ENCODE data around the gene DHDDS. TPM values are rescaled to one million over a fixed set of nuclear protein-coding genes. Genes with fewer than 3 reads are reported as not detected.
A peak's percentile ranks its signal among the peaks of the same experiment; 100 is the strongest.
"Not testable (repeated sequence)": the region's sequence is repeated elsewhere in the genome, so short reads cannot be mapped to it uniquely, and the experiment has no call there.

Gene DHDDS, protein sequence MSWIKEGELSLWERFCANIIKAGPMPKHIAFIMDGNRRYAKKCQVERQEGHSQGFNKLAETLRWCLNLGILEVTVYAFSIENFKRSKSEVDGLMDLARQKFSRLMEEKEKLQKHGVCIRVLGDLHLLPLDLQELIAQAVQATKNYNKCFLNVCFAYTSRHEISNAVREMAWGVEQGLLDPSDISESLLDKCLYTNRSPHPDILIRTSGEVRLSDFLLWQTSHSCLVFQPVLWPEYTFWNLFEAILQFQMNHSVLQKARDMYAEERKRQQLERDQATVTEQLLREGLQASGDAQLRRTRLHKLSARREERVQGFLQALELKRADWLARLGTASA
- 30.7 TPM for total RNA-seq (2013)
- polyA plus RNA-seq (10 to 100 TPM; 21.3 to 27.4 (median 24.0) TPM), polyA minus RNA-seq (12.6 and 18.8 TPM in 2 replicates), total RNA-seq (5.5 to 31.7 (median 19.1) reads per million in 11 experiments)

DNA sequence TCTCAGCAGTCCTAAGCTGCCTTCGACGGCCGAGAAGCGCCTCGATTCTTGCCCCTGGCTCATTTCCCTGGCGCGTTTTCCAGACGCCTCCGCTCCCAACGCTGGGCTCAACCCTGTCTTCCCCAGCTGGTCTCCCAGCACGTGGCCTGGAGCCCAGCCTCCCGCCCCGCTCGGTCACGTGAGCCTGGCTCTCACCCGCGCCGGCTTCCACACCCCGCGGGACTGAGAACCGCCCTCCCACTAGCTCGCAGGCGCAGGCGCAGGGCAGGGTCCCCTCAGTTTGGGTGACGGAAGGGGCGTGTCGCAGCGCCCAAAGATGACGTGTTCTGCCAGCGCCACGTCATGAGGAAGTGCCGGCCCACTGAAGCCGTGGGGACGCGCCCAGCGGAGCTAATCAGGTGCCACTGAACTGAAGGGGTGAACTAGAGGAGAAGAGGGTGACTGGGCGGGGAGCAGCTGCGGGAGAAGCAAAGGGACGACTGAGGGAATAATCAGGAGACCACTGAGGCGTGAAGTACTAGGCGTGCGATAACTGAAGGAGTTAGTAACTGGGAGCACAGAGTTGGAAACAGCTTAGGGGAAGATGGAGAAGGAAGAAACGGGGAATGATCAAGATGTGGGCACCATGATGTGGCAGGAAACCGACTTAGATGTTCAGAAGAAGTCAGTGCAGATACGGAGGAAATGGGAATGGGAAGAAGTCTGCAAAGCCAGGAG, at the start of gene DHDDS:
DHDDS (plus strand) TSS at position 343 of the 717 bp plus-strand sequence. CDS start 625 bp downstream, outside the sequence.
- Mint-ChIP-seq H3K4me3 (peak within 1 kb of the TSS; percentile 94 to 100), H3K27ac (peak within 1 kb of the TSS; percentile 96 to 100 (median 97)), H3K36me3 (peaks cover 4 to 26% of the 10 kb centered on the region in 2 donors), H3K27me3 (ENCODE audit: low read depth in 3 of 3) (peaks cover 4 to 11% (median 9%) of the 10 kb centered on the region in 3 donors), H3K4me1 (peaks cover 23% of the 10 kb centered on the region), H3K9me3 (no peaks in the 10 kb centered on the region)
- Histone ChIP-seq H4K20me1 (ENCODE audit: insufficient read depth, low read length) (no peaks in the 10 kb centered on the region), H3K9ac (ENCODE audit: insufficient read depth, low read length, poor library complexity, severe bottlenecking) (peak within 1 kb of the TSS; percentile 72), H3K36me3 (replicated peaks in 1 of 2; ENCODE audit: control insufficient read depth in 1 of 2, insufficient read depth in 2 of 2, low read length in 2 of 2) (peaks cover 5 to 20% of the 10 kb centered on the region in 2 donors), H3K27me3 (ENCODE audit: control insufficient read depth in 2 of 2, insufficient read depth in 2 of 2, low read length in 2 of 2) (peaks cover 0 to 4% of the 10 kb centered on the region in 2 donors), H3K4me3 (replicated peaks in 1 of 3; ENCODE audit: low read depth in 2 of 3, low read length in 3 of 3) (peak within 1 kb of the TSS; percentile 56 to 91 (median 84)), H3K4me1 (ENCODE audit: control insufficient read depth in 1 of 2, insufficient read depth in 2 of 2, low read length in 2 of 2) (peaks cover 26 to 30% of the 10 kb centered on the region in 2 donors), H3K9me3 (replicated peaks in 1 of 2; ENCODE audit: control insufficient read depth in 1 of 2, insufficient read depth in 1 of 2, low read length in 2 of 2) (no peaks in the 10 kb centered on the region), H3K4me2 (replicated peaks; ENCODE audit: extremely low read depth, low read length, poor library complexity, severe bottlenecking) (peak within 1 kb of the TSS; percentile 69), H2AFZ (ENCODE audit: insufficient read depth, low read depth, low read length, poor library complexity, severe bottlenecking) (peak within 1 kb of the TSS; percentile 88), H3K79me2 (ENCODE audit: insufficient read depth, low read length) (peaks cover 20% of the 10 kb centered on the region), H3K27ac (ENCODE audit: low read depth in 1 of 2, low read length in 2 of 2) (peak within 1 kb of the TSS; percentile 58 to 89)
- under 1% methylated on average over 45 of the region's 45 CpGs for WGBS (ENCODE audit: insufficient coverage)
- TF ChIP-seq, protein P1, sequence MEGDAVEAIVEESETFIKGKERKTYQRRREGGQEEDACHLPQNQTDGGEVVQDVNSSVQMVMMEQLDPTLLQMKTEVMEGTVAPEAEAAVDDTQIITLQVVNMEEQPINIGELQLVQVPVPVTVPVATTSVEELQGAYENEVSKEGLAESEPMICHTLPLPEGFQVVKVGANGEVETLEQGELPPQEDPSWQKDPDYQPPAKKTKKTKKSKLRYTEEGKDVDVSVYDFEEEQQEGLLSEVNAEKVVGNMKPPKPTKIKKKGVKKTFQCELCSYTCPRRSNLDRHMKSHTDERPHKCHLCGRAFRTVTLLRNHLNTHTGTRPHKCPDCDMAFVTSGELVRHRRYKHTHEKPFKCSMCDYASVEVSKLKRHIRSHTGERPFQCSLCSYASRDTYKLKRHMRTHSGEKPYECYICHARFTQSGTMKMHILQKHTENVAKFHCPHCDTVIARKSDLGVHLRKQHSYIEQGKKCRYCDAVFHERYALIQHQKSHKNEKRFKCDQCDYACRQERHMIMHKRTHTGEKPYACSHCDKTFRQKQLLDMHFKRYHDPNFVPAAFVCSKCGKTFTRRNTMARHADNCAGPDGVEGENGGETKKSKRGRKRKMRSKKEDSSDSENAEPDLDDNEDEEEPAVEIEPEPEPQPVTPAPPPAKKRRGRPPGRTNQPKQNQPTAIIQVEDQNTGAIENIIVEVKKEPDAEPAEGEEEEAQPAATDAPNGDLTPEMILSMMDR (IDR thresholded peaks at IDR 0.05) = no peak
- peak; percentile 98 to 99 (median 99) for DNase-seq
- intact Hi-C loops (cut with micrococcal nuclease) = loop anchor here in 1 of 2 donors (2.0 kb wide), 1 partner anchor 41 kb away; the partner anchor contains the start of gene HMGN2

GRCh38 chr1:26384076-26384475, 48.0 kb upstream of the DHDDS start:
- Mint-ChIP-seq H3K27me3 (ENCODE audit: low read depth in 3 of 3) (peaks cover 17 to 28% (median 20%) of the 10 kb centered on the region in 3 donors), H3K36me3 (no peaks in the 10 kb centered on the region), H3K4me3 (peak overlapping the region in 1 of 2 donors; percentile 7), H3K27ac (no peak overlapping the region), H3K4me1 (peaks cover 27% of the 10 kb centered on the region), H3K9me3 (no peaks in the 10 kb centered on the region)
- Histone ChIP-seq H3K4me1 (ENCODE audit: control insufficient read depth in 1 of 2, insufficient read depth in 2 of 2, low read length in 2 of 2) (peaks cover 11 to 14% of the 10 kb centered on the region in 2 donors), H2AFZ (ENCODE audit: insufficient read depth, low read depth, low read length, poor library complexity, severe bottlenecking) (no peak overlapping the region), H3K27me3 (ENCODE audit: control insufficient read depth in 2 of 2, insufficient read depth in 2 of 2, low read length in 2 of 2) (no peaks in the 10 kb centered on the region), H3K27ac (ENCODE audit: low read depth in 1 of 2, low read length in 2 of 2) (no peak overlapping the region), H3K79me2 (ENCODE audit: insufficient read depth, low read length) (no peaks in the 10 kb centered on the region), H3K9me3 (replicated peaks in 1 of 2; ENCODE audit: control insufficient read depth in 1 of 2, insufficient read depth in 1 of 2, low read length in 2 of 2) (no peaks in the 10 kb centered on the region), H3K4me3 (replicated peaks in 1 of 3; ENCODE audit: low read depth in 2 of 3, low read length in 3 of 3) (no peak overlapping the region), H4K20me1 (ENCODE audit: insufficient read depth, low read length) (no peaks in the 10 kb centered on the region), H3K36me3 (replicated peaks in 1 of 2; ENCODE audit: control insufficient read depth in 1 of 2, insufficient read depth in 2 of 2, low read length in 2 of 2) (no peaks in the 10 kb centered on the region), H3K9ac (ENCODE audit: insufficient read depth, low read length, poor library complexity, severe bottlenecking) (no peak overlapping the region), H3K4me2 (replicated peaks; ENCODE audit: extremely low read depth, low read length, poor library complexity, severe bottlenecking) (no peak overlapping the region)
- TF ChIP-seq, protein P1 (IDR thresholded peaks at IDR 0.05) = no peak
- no peak for DNase-seq
- 100% methylated on average over 1 of the region's 3 CpGs for WGBS (ENCODE audit: insufficient coverage)
- intact Hi-C loops (cut with micrococcal nuclease) = no loop called here

GRCh38 chr1:26385063-26385462, 47.1 kb upstream of the DHDDS start:
- Histone ChIP-seq H3K4me2 (replicated peaks; ENCODE audit: extremely low read depth, low read length, poor library complexity, severe bottlenecking) (peak overlapping the region; percentile 57), H3K4me1 (ENCODE audit: control insufficient read depth in 1 of 2, insufficient read depth in 2 of 2, low read length in 2 of 2) (peaks cover 11 to 12% of the 10 kb centered on the region in 2 donors)
- H3K79me2 ChIP-seq (ENCODE audit: insufficient read depth, low read length); intact Hi-C loops (cut with micrococcal nuclease); H3K27ac ChIP-seq (ENCODE audit: low read depth in 1 of 2, low read length in 2 of 2); H3K27me3 ChIP-seq (ENCODE audit: control insufficient read depth in 2 of 2, insufficient read depth in 2 of 2, low read length in 2 of 2); H3K9ac ChIP-seq (ENCODE audit: insufficient read depth, low read length, poor library complexity, severe bottlenecking); H2AFZ ChIP-seq (ENCODE audit: insufficient read depth, low read depth, low read length, poor library complexity, severe bottlenecking); H4K20me1 ChIP-seq (ENCODE audit: insufficient read depth, low read length); H3K9me3 Mint-ChIP-seq; DNase-seq; H3K4me3 ChIP-seq (replicated peaks in 1 of 3; ENCODE audit: low read depth in 2 of 3, low read length in 3 of 3); H3K36me3 Mint-ChIP-seq; H3K36me3 ChIP-seq (replicated peaks in 1 of 2; ENCODE audit: control insufficient read depth in 1 of 2, insufficient read depth in 2 of 2, low read length in 2 of 2); H3K9me3 ChIP-seq (replicated peaks in 1 of 2; ENCODE audit: control insufficient read depth in 1 of 2, insufficient read depth in 1 of 2, low read length in 2 of 2); H3K27ac Mint-ChIP-seq: not testable (repeated sequence)
- peaks cover 17 to 36% (median 20%) of the 10 kb centered on the region in 3 donors for H3K27me3 Mint-ChIP-seq (ENCODE audit: low read depth in 3 of 3)
- peaks cover 27% of the 10 kb centered on the region for H3K4me1 Mint-ChIP-seq
- no CpG with 5 or more reads among the region's 3 CpGs for WGBS (ENCODE audit: insufficient coverage)
- H3K4me3 Mint-ChIP-seq = peak overlapping the region; percentile 68 to 81
